ENCODE measurements around the gene ARHGEF17.

DNA sequence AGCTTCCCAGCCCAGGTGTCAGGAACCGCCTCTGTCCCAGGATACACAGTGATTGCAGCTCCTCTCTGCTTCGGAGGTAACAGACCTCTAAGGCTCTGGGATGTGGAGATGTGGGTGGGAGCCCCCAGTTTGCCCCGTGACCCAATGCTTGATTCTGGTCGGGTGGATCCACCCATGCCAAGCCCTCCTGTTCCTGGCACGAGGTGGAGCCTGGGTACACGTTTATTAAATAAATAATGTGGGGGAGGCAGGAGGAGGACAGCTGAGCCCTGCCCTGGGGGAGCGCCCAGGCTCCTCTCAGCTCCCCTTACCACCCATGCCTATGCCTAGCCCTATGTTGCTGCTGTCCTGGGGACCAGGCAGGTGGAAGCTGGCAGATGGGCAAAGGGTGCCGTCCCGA, 16.0 kb downstream of the ARHGEF17 start:
- TF ChIP-seq, protein P1, sequence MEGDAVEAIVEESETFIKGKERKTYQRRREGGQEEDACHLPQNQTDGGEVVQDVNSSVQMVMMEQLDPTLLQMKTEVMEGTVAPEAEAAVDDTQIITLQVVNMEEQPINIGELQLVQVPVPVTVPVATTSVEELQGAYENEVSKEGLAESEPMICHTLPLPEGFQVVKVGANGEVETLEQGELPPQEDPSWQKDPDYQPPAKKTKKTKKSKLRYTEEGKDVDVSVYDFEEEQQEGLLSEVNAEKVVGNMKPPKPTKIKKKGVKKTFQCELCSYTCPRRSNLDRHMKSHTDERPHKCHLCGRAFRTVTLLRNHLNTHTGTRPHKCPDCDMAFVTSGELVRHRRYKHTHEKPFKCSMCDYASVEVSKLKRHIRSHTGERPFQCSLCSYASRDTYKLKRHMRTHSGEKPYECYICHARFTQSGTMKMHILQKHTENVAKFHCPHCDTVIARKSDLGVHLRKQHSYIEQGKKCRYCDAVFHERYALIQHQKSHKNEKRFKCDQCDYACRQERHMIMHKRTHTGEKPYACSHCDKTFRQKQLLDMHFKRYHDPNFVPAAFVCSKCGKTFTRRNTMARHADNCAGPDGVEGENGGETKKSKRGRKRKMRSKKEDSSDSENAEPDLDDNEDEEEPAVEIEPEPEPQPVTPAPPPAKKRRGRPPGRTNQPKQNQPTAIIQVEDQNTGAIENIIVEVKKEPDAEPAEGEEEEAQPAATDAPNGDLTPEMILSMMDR (IDR thresholded peaks at IDR 0.05; ENCODE audit: control extremely low read depth in 1 of 3, insufficient read depth in 1 of 3, low read depth in 1 of 3, low read length in 3 of 3) = no peak
- no peak for TF ChIP-seq BRCA1 (IDR thresholded peaks at IDR 0.05; ENCODE audit: low read depth, low read length)
- no peak for TF ChIP-seq SIX5 (IDR thresholded peaks at IDR 0.05; ENCODE audit: low read depth, low read length)
- no peak for TF ChIP-seq NRF1 (IDR thresholded peaks at IDR 0.05; ENCODE audit: low read depth, low read length)
- no peak for TF ChIP-seq EZH2 (IDR thresholded peaks at IDR 0.05; ENCODE audit: low read depth, low read length, severe bottlenecking)
- no peak for TF ChIP-seq POLR2A (IDR thresholded peaks at IDR 0.05; ENCODE audit: control extremely low read depth in 1 of 2, low read depth in 2 of 2, low read length in 2 of 2)
- TF ChIP-seq POLR2AphosphoS5 (IDR thresholded peaks at IDR 0.05; ENCODE audit: low read depth, low read length) = no peak
- TF ChIP-seq SIN3A (conservative IDR thresholded peaks at IDR 0.05 in 1 of 2, IDR thresholded peaks at IDR 0.05 in 1 of 2; ENCODE audit: low read depth in 1 of 2, low read length in 2 of 2) = no peak
- TF ChIP-seq RNF2 (IDR thresholded peaks at IDR 0.05; ENCODE audit: borderline replicate concordance, low read depth, low read length, missing control alignments, poor library complexity, severe bottlenecking) = no peak
- no peak for TF ChIP-seq EP300 (IDR thresholded peaks at IDR 0.05; ENCODE audit: borderline replicate concordance in 1 of 2, low read depth in 2 of 2, low read length in 2 of 2)
- no peak for TF ChIP-seq TCF12 (IDR thresholded peaks at IDR 0.05; ENCODE audit: low read depth, low read length)
- TF ChIP-seq FOSL1 (IDR thresholded peaks at IDR 0.05; ENCODE audit: insufficient read depth, low read depth, low read length) = no peak
- TF ChIP-seq POU5F1 (IDR thresholded peaks at IDR 0.05; ENCODE audit: low read depth, low read length) = no peak
- TF ChIP-seq SP1 (IDR thresholded peaks at IDR 0.05; ENCODE audit: low read depth, low read length) = no peak

Measured in H1 (cell line).